ENCODE data around the gene NHS. TPM values are rescaled to one million over a fixed set of nuclear protein-coding genes. Genes with fewer than 3 reads are reported as not detected.

The NHS gene
- total and polyA plus RNA-seq, 10 donors = 0.32 to 3.1 (median 2.1) TPM

GRCh38 chrX:17588303-17588702 is 213.3 kb downstream of the NHS start:
- H3K4me1 ChIP-seq = no peaks in the 10 kb centered on the region
- intact Hi-C loops (cut with DNase I; ENCODE audit: low total_unique reads) = loop anchor here (10.0 kb wide), 1 partner anchor 344 kb away; no protein-coding TSS in a partner anchor
- H3K27me3 ChIP-seq (replicated peaks in 1 of 7) = no peaks in the 10 kb centered on the region
- no peak for DNase-seq
- WGBS, 5 donors = 50 to 77% (median 63%) methylated on average over 3 of the region's 3 CpGs
- no peak for TF ChIP-seq POLR2A (IDR thresholded peaks at IDR 0.05)
- no peak overlapping the region for H3K27ac ChIP-seq
- H3K4me3 ChIP-seq = no peak overlapping the region
- no peaks in the 10 kb centered on the region for H3K9me3 ChIP-seq
- no peaks in the 10 kb centered on the region for H3K36me3 ChIP-seq

GRCh38 chrX:17590892-17591740 is 216.1 kb downstream of the NHS start:
- TF ChIP-seq POLR2AphosphoS5 (IDR thresholded peaks at IDR 0.05) (no peak), CTCF (IDR thresholded peaks at IDR 0.05 in 8 of 11, conservative IDR thresholded peaks at IDR 0.05 in 3 of 11) (peak in 10 of 11 experiments; percentile 19 to 58 (median 47))
- WGBS, 5 donors = 35 to 45% (median 42%) methylated on average over 9 of the region's 9 CpGs
- H3K4me3 ChIP-seq = peak overlapping the region in 1 of 8 donors; percentile 19

GRCh38 chrX:17591741-17592110 is 216.7 kb downstream of the NHS start:
- H3K36me3 ChIP-seq = no peaks in the 10 kb centered on the region
- 53 to 66% (median 56%) methylated on average over 4 of the region's 4 CpGs for WGBS, 5 donors
- H3K27ac ChIP-seq = peak overlapping the region in 1 of 8 donors; percentile 14
- peaks cover 0 to 12% (median 0%) of the 10 kb centered on the region in 7 donors for H3K27me3 ChIP-seq (replicated peaks in 1 of 7)
- H3K9me3 ChIP-seq = no peaks in the 10 kb centered on the region
- intact Hi-C loops (cut with DNase I; ENCODE audit: low total_unique reads) = no loop called here
- no peaks in the 10 kb centered on the region for H3K4me1 ChIP-seq
- DNase-seq = no peak
- peak overlapping the region in 1 of 8 donors; percentile 19 for H3K4me3 ChIP-seq
- TF ChIP-seq POLR2A (IDR thresholded peaks at IDR 0.05) (no peak), POLR2AphosphoS5 (IDR thresholded peaks at IDR 0.05) (no peak), CTCF (IDR thresholded peaks at IDR 0.05 in 8 of 11, conservative IDR thresholded peaks at IDR 0.05 in 3 of 11) (no peak)

More at GRCh38 chrX:17590892-17591740, 216.1 kb downstream of the NHS start:
- no peaks in the 10 kb centered on the region for H3K4me1 ChIP-seq
- H3K36me3 ChIP-seq = no peaks in the 10 kb centered on the region
- DNase-seq = no peak
- H3K27me3 ChIP-seq (replicated peaks in 1 of 7) = peaks cover 0 to 12% (median 0%) of the 10 kb centered on the region in 7 donors
- intact Hi-C loops (cut with DNase I; ENCODE audit: low total_unique reads) = no loop called here
- no peaks in the 10 kb centered on the region for H3K9me3 ChIP-seq
- peak overlapping the region in 1 of 8 donors; percentile 14 for H3K27ac ChIP-seq

DNA sequence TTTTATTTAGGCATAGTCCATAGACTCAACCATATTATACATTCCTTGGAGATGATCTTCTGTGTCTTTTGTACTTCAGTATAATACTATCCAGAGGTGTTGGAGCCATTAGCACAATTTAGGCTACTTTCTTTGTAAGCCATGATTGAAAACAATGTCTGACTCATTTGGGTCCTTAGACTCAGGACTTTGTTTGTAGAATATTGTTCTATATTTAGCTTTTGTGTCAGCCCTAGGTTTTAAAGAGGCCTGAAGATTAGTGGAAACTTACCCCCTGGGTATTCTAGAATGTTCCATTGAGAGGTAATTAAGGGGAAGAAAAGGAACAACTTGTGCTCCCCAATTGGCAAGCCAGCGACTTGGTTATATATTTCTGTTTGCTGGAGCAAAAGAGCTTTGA is 217.1 kb downstream of the NHS start:
- WGBS, 5 donors = 45 to 79% (median 62%) methylated on average over 1 of the region's 1 CpG
- intact Hi-C loops (cut with DNase I; ENCODE audit: low total_unique reads) = no loop called here
- no peak overlapping the region for H3K27ac ChIP-seq
- no peak for DNase-seq
- H3K36me3 ChIP-seq = no peaks in the 10 kb centered on the region
- H3K4me1 ChIP-seq = no peaks in the 10 kb centered on the region
- TF ChIP-seq POLR2A (IDR thresholded peaks at IDR 0.05) (no peak), CTCF (IDR thresholded peaks at IDR 0.05 in 8 of 11, conservative IDR thresholded peaks at IDR 0.05 in 3 of 11) (no peak), POLR2AphosphoS5 (IDR thresholded peaks at IDR 0.05) (no peak)
- no peak overlapping the region for H3K4me3 ChIP-seq
- H3K27me3 ChIP-seq (replicated peaks in 1 of 7) = peaks cover 0 to 12% (median 0%) of the 10 kb centered on the region in 7 donors
- H3K9me3 ChIP-seq = no peaks in the 10 kb centered on the region
